Transverse colon (tissue), 4 donors: Measurements from ENCODE around the gene ATOH8. TPM values are rescaled to one million over a fixed set of nuclear protein-coding genes. Genes with fewer than 3 reads are reported as not detected.

Experiments
- DNase-seq: peaks from one replicate; pipeline ENCODE4 v3.0.0-alpha.2; 2019
- H3K27ac ChIP-seq, 4 donors: fragments of 200-600 bp; sonication (generic); 2 replicates each; pipeline ENCODE4 v1.5.1; 2016 to 2018; ENCODE audit warnings: inconsistent platforms in 4 of 4
- H3K27me3 ChIP-seq: fragments of 200-600 bp; sonication (generic); 2 replicates; pipeline ENCODE4 v1.5.1; 2017; ENCODE audit warnings: inconsistent platforms
- H3K36me3 ChIP-seq, 4 donors: fragments of 200-600 bp; sonication (generic); 2 replicates each; pipeline ENCODE4 v1.5.1; 2017 to 2019; ENCODE audit warnings: inconsistent platforms in 4 of 4
- H3K4me1 ChIP-seq, 4 donors: fragments of 200-600 bp; sonication (generic); 2 replicates each; pipeline ENCODE4 v1.5.1; 2017 to 2020; ENCODE audit warnings: inconsistent platforms in 4 of 4
- H3K4me3 ChIP-seq, 4 donors: fragments of 200-600 bp; sonication (generic); 1 replicate in 1 of 4; 2 replicates in 3 of 4; pipeline versions ENCODE4 v1.5.1 to v1.6.1; 2017 to 2019; ENCODE audit warnings: inconsistent platforms in 4 of 4
- H3K9me3 ChIP-seq, 2 donors: fragments of 200-600 bp; sonication (generic); 2 replicates each; pipeline ENCODE4 v1.5.1; 2017 to 2019; ENCODE audit warnings: inconsistent platforms in 2 of 2
- EP300 ChIP-seq: sonication (generic); formaldehyde crosslinking; IDR thresholded peaks from one replicate; pipeline ENCODE4 v1.6.1; 2017; ENCODE audit warnings: antibody characterized with exemption, low read depth
- POLR2A ChIP-seq: fragments of 450-650 bp; IDR thresholded peaks from one replicate; pipeline ENCODE4 v1.6.1; 2016; ENCODE audit warnings: antibody characterized with exemption, mild to moderate bottlenecking, moderate library complexity
- POLR2AphosphoS5 ChIP-seq, 3 donors: sonication (generic); formaldehyde crosslinking; IDR thresholded peaks; one replicate each; pipeline ENCODE4 v1.6.1; 2016; ENCODE audit warnings: antibody characterized with exemption in 3 of 3
- WGBS, 2 donors: methylation state at CpG; one replicate each; pipeline ENCODE4 v1.1.5; 2018; ENCODE audit warnings: low coverage in 1 of 2; 5-methylcytosine and 5-hydroxymethylcytosine counted together
- in situ Hi-C, 4 donors: fragments of 200-750 bp; cut with MboI; loops; one replicate each; pipeline versions ENCODE4 v1.15.0 to v1.15.1; 2017; ENCODE audit warnings: low sequenced_read_pairs in 3 of 4, low pct_ligation_motif_present in 1 of 4, low pct_unique_long_range_greater_than_20kb in 1 of 4
- intact Hi-C: fragments of 100-400 bp; cut with DNase I; formaldehyde crosslinking; loops from one replicate; pipeline ENCODE4 v1.15.1; 2023; ENCODE audit warnings: low total_unique reads
- total RNA-seq, 4 donors: library from RNA; depleted of rRNA; stranded (reverse); fragments of >200 nt; gene quantifications; one replicate each; pipeline ENCODE4 v1.1.0, GENCODE V29; 2016
- TF ChIP-seq, protein P1 (sequence below), 5 experiments: fragments of 200-600 bp in 3 of 5; fragments of 450-650 bp in 2 of 5; sonication (generic) in 3 of 5; IDR thresholded peaks; 1 replicate in 2 of 5; 2 replicates in 3 of 5; pipeline ENCODE4 v1.5.1; 2016 to 2017; ENCODE audit warnings: antibody characterized with exemption in 5 of 5, inconsistent platforms in 3 of 5, mild to moderate bottlenecking in 2 of 5, moderate library complexity in 1 of 5

ATOH8 gene
- total RNA-seq, 4 donors from 2014 or later, result 7.4 to 32.6 (median 14.4) TPM

DNA sequence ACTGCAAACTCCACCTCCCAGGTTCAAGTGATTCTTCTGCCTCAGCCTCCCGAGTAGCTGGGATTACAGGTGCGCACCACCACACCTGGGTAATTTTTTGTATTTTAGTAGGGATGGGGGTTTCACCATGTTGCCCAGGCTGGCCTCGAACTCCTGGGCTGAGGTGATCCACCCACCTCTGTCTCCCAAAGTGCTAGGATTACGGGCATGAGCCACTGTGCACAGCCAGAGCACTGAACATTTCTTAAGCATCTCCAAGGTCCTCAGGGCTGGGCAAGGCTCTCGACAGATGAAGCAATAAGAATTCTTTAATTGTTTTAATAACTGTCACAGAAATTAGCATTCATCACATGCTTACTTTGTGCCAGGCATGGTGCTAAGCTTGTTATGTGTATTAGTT lies 4.1 kb downstream of the ATOH8 start:
- in situ Hi-C loops (no loop called here), intact Hi-C loops (no loop called here)
- no peak for DNase-seq
- peaks cover 32% of the 10 kb centered on the region for H3K27me3 ChIP-seq
- no peaks in the 10 kb centered on the region for H3K9me3 ChIP-seq
- H3K4me1 ChIP-seq, result peaks cover 18 to 50% (median 38%) of the 10 kb centered on the region in 4 donors
- TF ChIP-seq EP300 (no peak), POLR2AphosphoS5 (IDR thresholded peaks at IDR 0.05) (no peak), POLR2A (no peak)
- TF ChIP-seq, protein P1, sequence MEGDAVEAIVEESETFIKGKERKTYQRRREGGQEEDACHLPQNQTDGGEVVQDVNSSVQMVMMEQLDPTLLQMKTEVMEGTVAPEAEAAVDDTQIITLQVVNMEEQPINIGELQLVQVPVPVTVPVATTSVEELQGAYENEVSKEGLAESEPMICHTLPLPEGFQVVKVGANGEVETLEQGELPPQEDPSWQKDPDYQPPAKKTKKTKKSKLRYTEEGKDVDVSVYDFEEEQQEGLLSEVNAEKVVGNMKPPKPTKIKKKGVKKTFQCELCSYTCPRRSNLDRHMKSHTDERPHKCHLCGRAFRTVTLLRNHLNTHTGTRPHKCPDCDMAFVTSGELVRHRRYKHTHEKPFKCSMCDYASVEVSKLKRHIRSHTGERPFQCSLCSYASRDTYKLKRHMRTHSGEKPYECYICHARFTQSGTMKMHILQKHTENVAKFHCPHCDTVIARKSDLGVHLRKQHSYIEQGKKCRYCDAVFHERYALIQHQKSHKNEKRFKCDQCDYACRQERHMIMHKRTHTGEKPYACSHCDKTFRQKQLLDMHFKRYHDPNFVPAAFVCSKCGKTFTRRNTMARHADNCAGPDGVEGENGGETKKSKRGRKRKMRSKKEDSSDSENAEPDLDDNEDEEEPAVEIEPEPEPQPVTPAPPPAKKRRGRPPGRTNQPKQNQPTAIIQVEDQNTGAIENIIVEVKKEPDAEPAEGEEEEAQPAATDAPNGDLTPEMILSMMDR (IDR thresholded peaks at IDR 0.05), result no peak
- H3K36me3 ChIP-seq, result no peaks in the 10 kb centered on the region
- no peak overlapping the region for H3K4me3 ChIP-seq
- no peak overlapping the region for H3K27ac ChIP-seq
- 93 to 94% methylated on average over 3 to 5 of the region's 5 CpGs for WGBS, 2 donors

DNA sequence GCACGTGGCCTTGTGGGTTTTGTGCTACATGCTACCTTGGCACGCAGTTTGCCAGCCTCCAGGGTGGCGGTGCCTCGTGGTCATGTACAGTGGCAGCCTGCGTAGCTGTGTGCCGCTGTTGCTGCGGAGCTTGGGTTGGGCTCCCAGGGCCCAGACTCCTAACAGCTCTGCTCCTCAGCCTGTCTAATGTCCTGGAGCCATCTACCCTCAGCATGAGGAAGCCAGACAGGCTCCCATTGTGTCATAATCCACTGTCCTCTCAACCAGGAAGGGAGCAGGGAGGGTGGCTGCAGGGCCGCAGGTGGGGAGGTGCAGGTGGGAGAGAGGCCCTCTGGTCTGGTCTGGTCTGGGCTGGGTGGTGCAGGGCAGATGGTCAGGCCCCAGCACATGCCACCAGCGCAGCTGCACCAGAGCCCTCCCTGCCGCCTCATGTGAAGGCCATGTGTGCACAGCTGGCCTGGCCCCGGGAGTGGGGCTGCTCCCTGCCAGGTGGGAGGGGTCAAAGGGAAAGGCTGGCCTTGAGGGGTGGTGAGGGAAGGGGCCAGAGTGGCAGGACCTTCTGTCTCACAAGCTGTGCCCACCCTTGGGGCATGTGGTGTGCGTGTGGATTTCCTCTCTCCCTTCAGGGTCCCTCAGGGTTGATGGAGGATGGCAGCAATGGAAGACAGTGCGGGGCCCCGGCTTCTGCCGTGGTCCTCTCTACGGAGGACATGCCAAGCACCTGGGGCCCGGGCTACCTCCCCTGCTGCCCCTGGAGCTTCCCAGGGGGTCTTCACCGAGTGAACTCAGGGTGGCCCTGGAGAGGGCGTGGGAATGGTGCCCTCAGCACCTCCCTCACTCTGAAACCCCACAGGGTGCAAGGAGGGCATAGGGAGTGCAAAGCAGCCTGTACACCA lies 4.8 kb downstream of the ATOH8 start:
- H3K36me3 ChIP-seq, result no peaks in the 10 kb centered on the region
- no peak for DNase-seq
- H3K27ac ChIP-seq, result no peak overlapping the region
- H3K27me3 ChIP-seq, result peaks cover 25% of the 10 kb centered on the region
- WGBS, 2 donors, result 70 to 77% methylated on average over 2 to 15 of the region's 19 CpGs
- H3K4me3 ChIP-seq, result no peak overlapping the region
- TF ChIP-seq EP300, result no peak
- no peak for TF ChIP-seq POLR2A
- TF ChIP-seq POLR2AphosphoS5 (IDR thresholded peaks at IDR 0.05), result no peak
- TF ChIP-seq, protein P1 (IDR thresholded peaks at IDR 0.05), result no peak
- intact Hi-C loops (no loop called here), in situ Hi-C loops (no loop called here)
- peaks cover 18 to 43% (median 31%) of the 10 kb centered on the region in 4 donors for H3K4me1 ChIP-seq
- H3K9me3 ChIP-seq, result no peaks in the 10 kb centered on the region

DNA sequence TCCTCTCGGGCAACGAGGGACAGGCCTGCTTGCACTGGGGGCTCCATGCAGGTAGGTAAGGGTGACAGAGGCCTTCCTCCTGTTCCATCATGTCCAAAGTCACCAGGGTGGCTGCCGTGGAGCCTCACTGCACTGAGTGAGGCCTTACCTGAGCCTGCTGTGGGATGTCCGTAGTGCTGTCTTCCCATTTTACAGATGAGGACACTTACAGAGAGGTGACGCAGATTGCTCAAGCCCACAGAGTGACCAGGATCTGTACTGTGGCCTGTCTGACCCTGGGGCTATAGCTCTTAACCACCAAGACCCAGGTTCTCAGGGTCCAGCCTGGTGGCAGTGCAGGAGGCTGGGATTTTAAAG lies 5.4 kb downstream of the ATOH8 start:
- in situ Hi-C loops (no loop called here), intact Hi-C loops (no loop called here)
- peaks cover 16 to 37% (median 26%) of the 10 kb centered on the region in 4 donors for H3K4me1 ChIP-seq
- H3K4me3 ChIP-seq, result no peak overlapping the region
- TF ChIP-seq POLR2A (no peak), EP300 (no peak), POLR2AphosphoS5 (IDR thresholded peaks at IDR 0.05) (no peak)
- TF ChIP-seq, protein P1 (IDR thresholded peaks at IDR 0.05), result no peak
- H3K27ac ChIP-seq, result no peak overlapping the region
- 75 to 94% methylated on average over 2 to 5 of the region's 5 CpGs for WGBS, 2 donors
- no peaks in the 10 kb centered on the region for H3K9me3 ChIP-seq
- DNase-seq, result no peak
- peaks cover 18% of the 10 kb centered on the region for H3K27me3 ChIP-seq
- H3K36me3 ChIP-seq, result no peaks in the 10 kb centered on the region

DNA sequence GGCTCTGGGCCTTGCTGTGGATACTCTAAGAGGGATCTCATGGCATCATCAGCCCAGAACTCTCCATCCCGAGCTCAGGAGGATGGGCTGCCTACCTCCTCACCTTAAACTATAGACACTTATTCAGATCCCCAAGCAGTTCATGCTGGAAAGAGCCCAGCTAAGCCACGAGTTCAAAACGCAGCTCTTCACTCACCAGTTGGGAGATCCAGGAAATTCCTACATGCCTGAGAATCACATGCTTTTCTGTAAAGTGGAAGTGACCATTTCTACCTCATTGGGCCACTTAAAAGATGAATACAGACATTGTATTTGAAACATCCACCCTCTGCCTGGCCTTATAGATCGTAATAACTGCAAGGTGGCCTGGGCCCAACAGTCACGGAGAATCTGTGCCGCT lies 6.6 kb downstream of the ATOH8 start:
- Histone ChIP-seq H3K4me1 (peaks cover 4 to 25% (median 18%) of the 10 kb centered on the region in 4 donors), H3K4me3 (no peak overlapping the region), H3K9me3 (no peaks in the 10 kb centered on the region), H3K27ac (no peak overlapping the region), H3K36me3 (no peaks in the 10 kb centered on the region), H3K27me3 (peaks cover 7% of the 10 kb centered on the region)
- WGBS, 2 donors, result 73% methylated on average over 6 of the region's 6 CpGs; no CpG with 5 or more reads in 1 of the 2 donors
- in situ Hi-C loops (no loop called here), intact Hi-C loops (no loop called here)
- TF ChIP-seq POLR2AphosphoS5 (IDR thresholded peaks at IDR 0.05), result no peak
- no peak for TF ChIP-seq POLR2A
- no peak for TF ChIP-seq EP300
- TF ChIP-seq, protein P1 (IDR thresholded peaks at IDR 0.05), result no peak
- DNase-seq, result no peak
